Measurements from ENCODE around the gene MYO3B. TPM values are rescaled to one million over a fixed set of nuclear protein-coding genes. Genes with fewer than 3 reads are reported as not detected.

Gene MYO3B
- total and polyA plus RNA-seq, 2 donors (not counting 1 experiment from before 2014, with no cell fraction given): not detected

DNA sequence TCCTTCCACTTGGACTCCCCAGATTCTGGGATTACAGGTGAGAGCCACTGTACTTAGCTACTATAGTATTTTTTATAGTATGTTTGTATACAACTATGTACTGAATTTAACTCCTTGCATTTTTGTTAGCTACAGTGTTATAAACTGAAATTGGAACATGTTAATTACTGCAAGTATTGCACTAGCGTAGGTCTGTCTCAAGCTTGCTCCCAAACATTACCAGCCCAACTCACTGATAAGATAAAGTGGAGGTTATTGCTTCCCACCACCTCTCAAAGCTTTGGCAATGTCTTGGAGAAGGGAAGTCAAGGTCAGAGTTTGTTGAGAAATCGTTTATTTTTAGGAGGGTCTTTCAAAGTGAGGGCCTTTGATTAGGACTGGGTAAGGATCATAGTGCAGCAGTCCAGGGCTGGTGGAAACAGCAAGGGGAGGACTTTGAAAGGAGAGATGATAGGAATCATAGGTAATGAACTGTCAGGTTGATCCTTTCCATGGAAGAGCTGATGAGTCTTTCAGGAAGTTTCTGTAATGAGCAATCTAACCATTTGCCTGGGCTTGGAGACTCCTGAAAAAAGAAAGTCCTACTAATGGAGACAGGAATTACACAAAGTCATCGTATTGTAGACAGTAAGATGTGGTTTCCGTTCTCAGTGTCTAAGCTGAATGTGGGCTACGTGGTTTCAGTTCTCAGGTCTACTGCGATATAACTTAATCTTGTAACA, 257.1 kb downstream of the MYO3B start:
- Mint-ChIP-seq H3K4me3 (no peak overlapping the region), H3K27me3 (no peaks in the 10 kb centered on the region), H3K9me3 (ENCODE audit: insufficient read depth) (no peaks in the 10 kb centered on the region), H3K27ac (no peak overlapping the region), H3K4me1 (no peaks in the 10 kb centered on the region)
- H3K9ac ChIP-seq (ENCODE audit: low read length): no peak overlapping the region
- no peaks in the 10 kb centered on the region for H3K36me3 ChIP-seq (replicated peaks in 1 of 2; ENCODE audit: control extremely low read depth in 1 of 2, control insufficient read depth in 1 of 2, extremely low read depth in 1 of 2, insufficient read depth in 2 of 2, low read length in 1 of 2)
- POLR2A ChIA-PET: no interaction called here
- H3K9me3 ChIP-seq (ENCODE audit: control extremely low read depth in 1 of 3, control insufficient read depth in 2 of 3, insufficient read depth in 1 of 3, low read length in 2 of 3): no peaks in the 10 kb centered on the region
- no peaks in the 10 kb centered on the region for H3K79me2 ChIP-seq (ENCODE audit: control insufficient read depth, insufficient read depth, low read length)
- no peak overlapping the region for H3K4me2 ChIP-seq (replicated peaks; ENCODE audit: low read depth, low read length, poor library complexity, severe bottlenecking)
- ATAC-seq (ENCODE audit: low read depth) (no peak), DNase-seq (no peak)
- intact Hi-C loops (cut with micrococcal nuclease): no loop called here
- H2AFZ ChIP-seq (ENCODE audit: insufficient read depth, low read depth, low read length, poor library complexity, severe bottlenecking): no peak overlapping the region
- no peak overlapping the region for H3K27ac ChIP-seq (ENCODE audit: low read length in 2 of 2)
- H3K4me1 ChIP-seq (ENCODE audit: control insufficient read depth in 2 of 2, insufficient read depth in 2 of 2, low read length in 2 of 2): no peaks in the 10 kb centered on the region
- TF ChIP-seq EZH2 (IDR thresholded peaks at IDR 0.05; ENCODE audit: borderline replicate concordance, insufficient read depth, low read depth, low read length, poor library complexity, severe bottlenecking): no peak
- TF ChIP-seq, protein P1, sequence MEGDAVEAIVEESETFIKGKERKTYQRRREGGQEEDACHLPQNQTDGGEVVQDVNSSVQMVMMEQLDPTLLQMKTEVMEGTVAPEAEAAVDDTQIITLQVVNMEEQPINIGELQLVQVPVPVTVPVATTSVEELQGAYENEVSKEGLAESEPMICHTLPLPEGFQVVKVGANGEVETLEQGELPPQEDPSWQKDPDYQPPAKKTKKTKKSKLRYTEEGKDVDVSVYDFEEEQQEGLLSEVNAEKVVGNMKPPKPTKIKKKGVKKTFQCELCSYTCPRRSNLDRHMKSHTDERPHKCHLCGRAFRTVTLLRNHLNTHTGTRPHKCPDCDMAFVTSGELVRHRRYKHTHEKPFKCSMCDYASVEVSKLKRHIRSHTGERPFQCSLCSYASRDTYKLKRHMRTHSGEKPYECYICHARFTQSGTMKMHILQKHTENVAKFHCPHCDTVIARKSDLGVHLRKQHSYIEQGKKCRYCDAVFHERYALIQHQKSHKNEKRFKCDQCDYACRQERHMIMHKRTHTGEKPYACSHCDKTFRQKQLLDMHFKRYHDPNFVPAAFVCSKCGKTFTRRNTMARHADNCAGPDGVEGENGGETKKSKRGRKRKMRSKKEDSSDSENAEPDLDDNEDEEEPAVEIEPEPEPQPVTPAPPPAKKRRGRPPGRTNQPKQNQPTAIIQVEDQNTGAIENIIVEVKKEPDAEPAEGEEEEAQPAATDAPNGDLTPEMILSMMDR (IDR thresholded peaks at IDR 0.05): no peak
- CTCF ChIA-PET: interaction anchor here (1.1 kb wide), 1 partner anchor 11 kb away, joined by 3 read pairs; no protein-coding TSS in a partner anchor
- no peak overlapping the region for H3K4me3 ChIP-seq (ENCODE audit: control extremely low read depth in 1 of 5, extremely low read depth in 1 of 5, insufficient read depth in 1 of 5, low read depth in 2 of 5, low read length in 4 of 5)
- 43% methylated on average over 3 of the region's 6 CpGs for WGBS (ENCODE audit: insufficient coverage)
- no peaks in the 10 kb centered on the region for H3K27me3 ChIP-seq (replicated peaks in 1 of 4; ENCODE audit: control extremely low read depth in 1 of 4, control insufficient read depth in 3 of 4, insufficient read depth in 4 of 4, low read length in 3 of 4)
- no peaks in the 10 kb centered on the region for H4K20me1 ChIP-seq (ENCODE audit: control insufficient read depth, insufficient read depth, low read length, poor library complexity, severe bottlenecking)

- CTCF ChIA-PET: no interaction called here
- H2AFZ ChIP-seq (ENCODE audit: insufficient read depth, low read depth, low read length, poor library complexity, severe bottlenecking): no peak overlapping the region
Observed at GRCh38 chr2:170436077-170436943, 258.4 kb downstream of the MYO3B start.

More at GRCh38 chr2:170436077-170436943, 258.4 kb downstream of the MYO3B start:
- no peaks in the 10 kb centered on the region for H3K4me1 ChIP-seq (ENCODE audit: control insufficient read depth in 2 of 2, insufficient read depth in 2 of 2, low read length in 2 of 2)
- no peak for TF ChIP-seq EZH2 (IDR thresholded peaks at IDR 0.05; ENCODE audit: borderline replicate concordance, insufficient read depth, low read depth, low read length, poor library complexity, severe bottlenecking)
- TF ChIP-seq, protein P1 (IDR thresholded peaks at IDR 0.05): no peak
- H3K27me3 ChIP-seq (replicated peaks in 1 of 4; ENCODE audit: control extremely low read depth in 1 of 4, control insufficient read depth in 3 of 4, insufficient read depth in 4 of 4, low read length in 3 of 4): no peaks in the 10 kb centered on the region
- 40% methylated on average over 2 of the region's 5 CpGs for WGBS (ENCODE audit: insufficient coverage)
- intact Hi-C loops (cut with micrococcal nuclease): no loop called here
- no peaks in the 10 kb centered on the region for H4K20me1 ChIP-seq (ENCODE audit: control insufficient read depth, insufficient read depth, low read length, poor library complexity, severe bottlenecking)
- no peak overlapping the region for H3K27ac ChIP-seq (ENCODE audit: low read length in 2 of 2)
- Mint-ChIP-seq H3K4me3 (no peak overlapping the region), H3K4me1 (no peaks in the 10 kb centered on the region), H3K9me3 (ENCODE audit: insufficient read depth) (no peaks in the 10 kb centered on the region), H3K27me3 (peaks cover 3% of the 10 kb centered on the region), H3K27ac (no peak overlapping the region)
- H3K9me3 ChIP-seq (ENCODE audit: control extremely low read depth in 1 of 3, control insufficient read depth in 2 of 3, insufficient read depth in 1 of 3, low read length in 2 of 3): no peaks in the 10 kb centered on the region
- H3K4me3 ChIP-seq (ENCODE audit: control extremely low read depth in 1 of 5, extremely low read depth in 1 of 5, insufficient read depth in 1 of 5, low read depth in 2 of 5, low read length in 4 of 5): no peak overlapping the region
- H3K79me2 ChIP-seq (ENCODE audit: control insufficient read depth, insufficient read depth, low read length): no peaks in the 10 kb centered on the region
- no peak overlapping the region for H3K4me2 ChIP-seq (replicated peaks; ENCODE audit: low read depth, low read length, poor library complexity, severe bottlenecking)
- ATAC-seq (ENCODE audit: low read depth) (no peak), DNase-seq (no peak)
- POLR2A ChIA-PET: no interaction called here
- H3K9ac ChIP-seq (ENCODE audit: low read length): no peak overlapping the region
- H3K36me3 ChIP-seq (replicated peaks in 1 of 2; ENCODE audit: control extremely low read depth in 1 of 2, control insufficient read depth in 1 of 2, extremely low read depth in 1 of 2, insufficient read depth in 2 of 2, low read length in 1 of 2): no peaks in the 10 kb centered on the region

Measured in B cell (primary cell).